ENCODE data around the gene SQOR. TPM values are rescaled to one million over a fixed set of nuclear protein-coding genes. Genes with fewer than 3 reads are reported as not detected.

SQOR gene
- polyA plus RNA-seq, 3 donors, result 78.9 to 292 (median 232) TPM

DNA sequence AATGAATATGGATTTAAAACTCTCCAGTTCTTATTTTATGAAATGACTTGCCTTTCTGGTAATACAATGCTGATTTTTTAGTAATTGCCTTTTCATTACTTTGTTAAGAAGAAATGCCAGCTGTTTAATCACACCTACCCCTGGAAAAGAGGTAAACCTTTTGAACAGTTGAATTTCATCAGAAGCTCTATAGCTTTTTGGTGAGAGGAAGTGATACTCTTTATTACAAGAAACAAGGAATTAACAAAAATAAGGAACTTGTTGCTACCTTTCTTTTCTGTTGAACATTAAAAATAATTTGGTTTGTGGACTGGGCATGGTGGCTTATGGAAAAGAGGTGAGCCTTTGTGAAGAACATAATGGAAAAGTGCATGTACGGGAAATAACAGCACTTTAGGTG lies 28.0 kb upstream of the SQOR start:
- Mint-ChIP-seq H3K27ac (peak overlapping the region; percentile 69 to 87 (median 82)), H3K36me3 (peaks cover 22 to 27% of the 10 kb centered on the region in 2 donors), H3K4me3 (peak overlapping the region in 1 of 2 donors; percentile 27), H3K9me3 (no peaks in the 10 kb centered on the region), H3K4me1 (peaks cover 35% of the 10 kb centered on the region), H3K27me3 (ENCODE audit: low read depth in 3 of 3) (no peaks in the 10 kb centered on the region)
- Histone ChIP-seq H3K9ac (ENCODE audit: insufficient read depth, low read length, poor library complexity, severe bottlenecking) (no peak overlapping the region), H2AFZ (ENCODE audit: insufficient read depth, low read depth, low read length, poor library complexity, severe bottlenecking) (no peak overlapping the region), H3K79me2 (ENCODE audit: insufficient read depth, low read length) (peaks cover 29% of the 10 kb centered on the region), H3K36me3 (replicated peaks in 1 of 2; ENCODE audit: control insufficient read depth in 1 of 2, insufficient read depth in 2 of 2, low read length in 2 of 2) (peaks cover 6 to 22% of the 10 kb centered on the region in 2 donors), H3K27me3 (ENCODE audit: control insufficient read depth in 2 of 2, insufficient read depth in 2 of 2, low read length in 2 of 2) (no peaks in the 10 kb centered on the region), H4K20me1 (ENCODE audit: insufficient read depth, low read length) (peaks cover 19% of the 10 kb centered on the region), H3K4me1 (ENCODE audit: control insufficient read depth in 1 of 2, insufficient read depth in 2 of 2, low read length in 2 of 2) (peaks cover 37 to 46% of the 10 kb centered on the region in 2 donors), H3K27ac (ENCODE audit: low read depth in 1 of 2, low read length in 2 of 2) (peak overlapping the region in 1 of 2 donors; percentile 56), H3K4me2 (replicated peaks; ENCODE audit: extremely low read depth, low read length, poor library complexity, severe bottlenecking) (no peak overlapping the region), H3K4me3 (replicated peaks in 1 of 3; ENCODE audit: low read depth in 2 of 3, low read length in 3 of 3) (no peak overlapping the region), H3K9me3 (replicated peaks in 1 of 2; ENCODE audit: control insufficient read depth in 1 of 2, insufficient read depth in 1 of 2, low read length in 2 of 2) (no peaks in the 10 kb centered on the region)
- DNase-seq, result peak in 2 of 3 donors; percentile 35 to 56
- TF ChIP-seq, protein P1, sequence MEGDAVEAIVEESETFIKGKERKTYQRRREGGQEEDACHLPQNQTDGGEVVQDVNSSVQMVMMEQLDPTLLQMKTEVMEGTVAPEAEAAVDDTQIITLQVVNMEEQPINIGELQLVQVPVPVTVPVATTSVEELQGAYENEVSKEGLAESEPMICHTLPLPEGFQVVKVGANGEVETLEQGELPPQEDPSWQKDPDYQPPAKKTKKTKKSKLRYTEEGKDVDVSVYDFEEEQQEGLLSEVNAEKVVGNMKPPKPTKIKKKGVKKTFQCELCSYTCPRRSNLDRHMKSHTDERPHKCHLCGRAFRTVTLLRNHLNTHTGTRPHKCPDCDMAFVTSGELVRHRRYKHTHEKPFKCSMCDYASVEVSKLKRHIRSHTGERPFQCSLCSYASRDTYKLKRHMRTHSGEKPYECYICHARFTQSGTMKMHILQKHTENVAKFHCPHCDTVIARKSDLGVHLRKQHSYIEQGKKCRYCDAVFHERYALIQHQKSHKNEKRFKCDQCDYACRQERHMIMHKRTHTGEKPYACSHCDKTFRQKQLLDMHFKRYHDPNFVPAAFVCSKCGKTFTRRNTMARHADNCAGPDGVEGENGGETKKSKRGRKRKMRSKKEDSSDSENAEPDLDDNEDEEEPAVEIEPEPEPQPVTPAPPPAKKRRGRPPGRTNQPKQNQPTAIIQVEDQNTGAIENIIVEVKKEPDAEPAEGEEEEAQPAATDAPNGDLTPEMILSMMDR (IDR thresholded peaks at IDR 0.05), result no peak
- intact Hi-C loops (cut with micrococcal nuclease), result loop anchor here in 1 of 2 donors (5.0 kb wide), 1 partner anchor 35 kb away; no protein-coding TSS in a partner anchor
- WGBS (ENCODE audit: insufficient coverage), result no CpG with 5 or more reads among the region's 1 CpG

- peaks cover 16 to 18% of the 10 kb centered on the region in 2 donors for H3K36me3 Mint-ChIP-seq
- H3K4me3 Mint-ChIP-seq, result no peak overlapping the region
- Histone ChIP-seq H3K79me2 (ENCODE audit: insufficient read depth, low read length) (no peaks in the 10 kb centered on the region), H3K9ac (ENCODE audit: insufficient read depth, low read length, poor library complexity, severe bottlenecking) (no peak overlapping the region), H3K27me3 (ENCODE audit: control insufficient read depth in 2 of 2, insufficient read depth in 2 of 2, low read length in 2 of 2) (no peaks in the 10 kb centered on the region), H3K4me1 (ENCODE audit: control insufficient read depth in 1 of 2, insufficient read depth in 2 of 2, low read length in 2 of 2) (peaks cover 9 to 10% of the 10 kb centered on the region in 2 donors), H3K36me3 (replicated peaks in 1 of 2; ENCODE audit: control insufficient read depth in 1 of 2, insufficient read depth in 2 of 2, low read length in 2 of 2) (peaks cover 6 to 16% of the 10 kb centered on the region in 2 donors), H3K4me3 (replicated peaks in 1 of 3; ENCODE audit: low read depth in 2 of 3, low read length in 3 of 3) (no peak overlapping the region), H3K4me2 (replicated peaks; ENCODE audit: extremely low read depth, low read length, poor library complexity, severe bottlenecking) (no peak overlapping the region), H2AFZ (ENCODE audit: insufficient read depth, low read depth, low read length, poor library complexity, severe bottlenecking) (no peak overlapping the region), H3K9me3 (replicated peaks in 1 of 2; ENCODE audit: control insufficient read depth in 1 of 2, insufficient read depth in 1 of 2, low read length in 2 of 2) (no peaks in the 10 kb centered on the region), H4K20me1 (ENCODE audit: insufficient read depth, low read length) (no peaks in the 10 kb centered on the region), H3K27ac (ENCODE audit: low read depth in 1 of 2, low read length in 2 of 2) (no peak overlapping the region)
- TF ChIP-seq, protein P1 (IDR thresholded peaks at IDR 0.05), result peak; percentile 76
- peaks cover 10% of the 10 kb centered on the region for H3K4me1 Mint-ChIP-seq
- peaks cover 0 to 2% (median 0%) of the 10 kb centered on the region in 3 donors for H3K27me3 Mint-ChIP-seq (ENCODE audit: low read depth in 3 of 3)
- WGBS (ENCODE audit: insufficient coverage), result no CpG with 5 or more reads among the region's 4 CpGs
- peak in 1 of 3 donors; percentile 41 for DNase-seq
- intact Hi-C loops (cut with micrococcal nuclease), result loop anchor here (5.0 to 10.0 kb wide), 3 partner anchors 87 to 187 kb away; partner anchors contain the start of gene SLC30A4 (in 2 of the 2)
- H3K9me3 Mint-ChIP-seq, result no peaks in the 10 kb centered on the region
- H3K27ac Mint-ChIP-seq, result no peak overlapping the region
Measured at GRCh38 chr15:45611305-45611704, 23.5 kb upstream of the SQOR start.
